ENCODE data around the gene ZSWIM6.

ZSWIM6 gene

DNA sequence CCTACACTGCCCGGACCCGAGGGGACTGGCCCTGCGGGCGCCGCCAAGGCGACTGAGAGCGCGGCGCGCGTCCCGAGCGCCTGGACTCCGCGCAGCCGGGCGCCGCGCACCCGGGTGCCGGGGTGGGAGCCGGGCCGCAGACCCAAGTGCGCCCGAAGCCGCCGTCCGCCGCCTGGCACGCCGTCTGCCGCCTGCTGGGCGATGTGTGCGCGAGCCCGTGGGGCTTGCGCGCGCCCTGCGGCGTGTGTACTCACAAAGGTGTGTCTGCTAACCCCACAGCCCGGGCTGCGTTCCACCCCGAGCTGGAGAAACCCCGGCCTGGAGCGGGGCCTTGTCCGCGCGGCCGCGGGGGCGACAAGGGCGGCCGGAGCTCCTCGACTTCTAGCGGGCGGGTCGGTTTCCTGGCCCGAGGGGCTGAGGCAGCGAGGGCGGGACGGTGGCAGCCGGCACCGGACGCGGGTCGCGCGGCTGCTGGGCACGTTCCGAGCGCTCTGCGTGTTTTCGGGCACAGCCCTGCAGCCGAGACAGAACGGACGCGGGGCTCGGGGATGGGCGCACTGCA, 1.1 kb upstream of the ZSWIM6 start:
- peak; percentile 52 for DNase-seq (ENCODE audit: low read depth)
- H3K4me3 ChIP-seq (ENCODE audit: low read depth, low read length), result peak overlapping the region; percentile 77
- TF ChIP-seq, protein P1, sequence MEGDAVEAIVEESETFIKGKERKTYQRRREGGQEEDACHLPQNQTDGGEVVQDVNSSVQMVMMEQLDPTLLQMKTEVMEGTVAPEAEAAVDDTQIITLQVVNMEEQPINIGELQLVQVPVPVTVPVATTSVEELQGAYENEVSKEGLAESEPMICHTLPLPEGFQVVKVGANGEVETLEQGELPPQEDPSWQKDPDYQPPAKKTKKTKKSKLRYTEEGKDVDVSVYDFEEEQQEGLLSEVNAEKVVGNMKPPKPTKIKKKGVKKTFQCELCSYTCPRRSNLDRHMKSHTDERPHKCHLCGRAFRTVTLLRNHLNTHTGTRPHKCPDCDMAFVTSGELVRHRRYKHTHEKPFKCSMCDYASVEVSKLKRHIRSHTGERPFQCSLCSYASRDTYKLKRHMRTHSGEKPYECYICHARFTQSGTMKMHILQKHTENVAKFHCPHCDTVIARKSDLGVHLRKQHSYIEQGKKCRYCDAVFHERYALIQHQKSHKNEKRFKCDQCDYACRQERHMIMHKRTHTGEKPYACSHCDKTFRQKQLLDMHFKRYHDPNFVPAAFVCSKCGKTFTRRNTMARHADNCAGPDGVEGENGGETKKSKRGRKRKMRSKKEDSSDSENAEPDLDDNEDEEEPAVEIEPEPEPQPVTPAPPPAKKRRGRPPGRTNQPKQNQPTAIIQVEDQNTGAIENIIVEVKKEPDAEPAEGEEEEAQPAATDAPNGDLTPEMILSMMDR (IDR thresholded peaks at IDR 0.05; ENCODE audit: control insufficient read depth, extremely low read depth, insufficient read depth), result peak; percentile 63

DNA sequence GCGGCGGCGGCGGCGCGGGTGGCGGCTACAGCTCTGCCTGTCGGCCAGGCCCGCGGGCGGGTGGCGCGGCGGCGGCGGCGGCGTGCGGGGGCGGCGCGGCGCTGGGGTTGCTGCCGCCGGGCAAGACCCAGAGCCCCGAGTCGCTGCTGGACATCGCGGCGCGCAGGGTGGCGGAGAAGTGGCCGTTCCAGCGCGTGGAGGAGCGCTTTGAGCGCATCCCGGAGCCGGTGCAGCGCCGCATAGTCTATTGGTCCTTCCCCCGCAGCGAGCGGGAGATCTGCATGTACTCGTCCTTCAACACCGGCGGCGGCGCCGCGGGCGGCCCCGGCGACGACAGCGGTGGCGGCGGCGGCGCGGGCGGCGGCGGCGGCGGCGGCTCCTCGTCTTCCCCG, 296 bp downstream of the ZSWIM6 start:
- H3K4me3 ChIP-seq (ENCODE audit: low read depth, low read length), result peak overlapping the region; percentile 77
- DNase-seq (ENCODE audit: low read depth), result no peak
- TF ChIP-seq, protein P1 (IDR thresholded peaks at IDR 0.05; ENCODE audit: control insufficient read depth, extremely low read depth, insufficient read depth), result no peak

DNA sequence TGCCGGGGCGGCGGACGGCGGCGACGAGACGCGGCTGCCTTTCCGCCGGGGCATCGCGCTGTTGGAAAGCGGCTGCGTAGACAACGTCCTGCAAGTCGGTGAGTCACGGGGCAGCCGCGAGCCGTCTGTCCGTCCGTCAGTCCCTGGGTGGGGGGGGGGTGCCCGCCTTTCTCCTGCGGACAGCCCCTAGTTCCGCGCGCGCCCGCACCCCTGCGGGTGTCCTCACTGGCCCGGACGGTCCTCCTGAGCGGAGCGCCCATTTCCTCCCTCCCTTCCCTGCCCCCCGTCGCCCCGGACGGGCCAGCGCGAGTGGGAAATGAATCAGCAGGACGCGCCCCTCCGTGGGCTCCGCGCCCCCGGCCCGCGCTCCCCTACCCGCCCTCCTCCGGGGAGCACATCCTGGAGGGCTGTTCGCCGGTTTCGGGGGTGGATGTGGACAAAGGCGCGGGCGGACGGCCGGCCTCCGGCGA, 828 bp downstream of the ZSWIM6 start:
- H3K4me3 ChIP-seq (ENCODE audit: low read depth, low read length), result peak overlapping the region; percentile 71
- no peak for DNase-seq (ENCODE audit: low read depth)

DNA sequence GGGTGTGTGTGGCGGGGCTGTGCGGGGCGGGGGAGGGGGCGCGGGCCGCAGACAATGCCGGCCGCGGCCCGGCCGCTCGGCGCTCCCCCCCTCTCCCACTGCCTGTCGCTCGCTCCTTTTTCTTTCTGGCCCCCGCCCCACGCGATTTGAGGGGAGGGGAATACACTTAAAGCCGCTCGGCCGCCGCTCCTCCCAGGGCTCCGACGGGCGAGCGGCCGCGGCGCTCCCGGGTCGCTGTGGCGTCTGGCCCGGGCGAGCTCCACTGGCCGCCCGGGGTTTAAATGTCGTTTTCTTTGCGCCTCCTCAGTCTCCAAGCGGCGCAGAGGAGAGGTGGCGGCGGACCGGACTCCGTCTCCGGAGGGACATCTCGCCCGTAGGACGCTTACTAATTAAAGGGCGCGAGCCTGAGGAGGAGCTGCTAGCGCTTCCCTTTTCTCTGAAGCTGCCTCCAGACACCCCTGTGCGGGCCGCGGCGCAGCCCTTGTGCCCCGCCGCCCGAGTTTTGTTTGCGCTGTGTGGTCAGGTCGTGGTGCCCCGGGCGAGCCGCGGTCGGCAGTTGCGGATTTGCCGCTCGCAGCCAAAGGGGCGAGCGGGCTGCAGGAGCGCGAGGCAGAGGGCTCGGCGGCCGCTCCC, 1.4 kb downstream of the ZSWIM6 start:
- TF ChIP-seq, protein P1 (IDR thresholded peaks at IDR 0.05; ENCODE audit: control insufficient read depth, extremely low read depth, insufficient read depth), result no peak
- DNase-seq (ENCODE audit: low read depth), result no peak
- H3K4me3 ChIP-seq (ENCODE audit: low read depth, low read length), result peak overlapping the region; percentile 71

More for the DNA sequence above, 828 bp downstream of the ZSWIM6 start:
- TF ChIP-seq, protein P1 (IDR thresholded peaks at IDR 0.05; ENCODE audit: control insufficient read depth, extremely low read depth, insufficient read depth), result no peak

DNA sequence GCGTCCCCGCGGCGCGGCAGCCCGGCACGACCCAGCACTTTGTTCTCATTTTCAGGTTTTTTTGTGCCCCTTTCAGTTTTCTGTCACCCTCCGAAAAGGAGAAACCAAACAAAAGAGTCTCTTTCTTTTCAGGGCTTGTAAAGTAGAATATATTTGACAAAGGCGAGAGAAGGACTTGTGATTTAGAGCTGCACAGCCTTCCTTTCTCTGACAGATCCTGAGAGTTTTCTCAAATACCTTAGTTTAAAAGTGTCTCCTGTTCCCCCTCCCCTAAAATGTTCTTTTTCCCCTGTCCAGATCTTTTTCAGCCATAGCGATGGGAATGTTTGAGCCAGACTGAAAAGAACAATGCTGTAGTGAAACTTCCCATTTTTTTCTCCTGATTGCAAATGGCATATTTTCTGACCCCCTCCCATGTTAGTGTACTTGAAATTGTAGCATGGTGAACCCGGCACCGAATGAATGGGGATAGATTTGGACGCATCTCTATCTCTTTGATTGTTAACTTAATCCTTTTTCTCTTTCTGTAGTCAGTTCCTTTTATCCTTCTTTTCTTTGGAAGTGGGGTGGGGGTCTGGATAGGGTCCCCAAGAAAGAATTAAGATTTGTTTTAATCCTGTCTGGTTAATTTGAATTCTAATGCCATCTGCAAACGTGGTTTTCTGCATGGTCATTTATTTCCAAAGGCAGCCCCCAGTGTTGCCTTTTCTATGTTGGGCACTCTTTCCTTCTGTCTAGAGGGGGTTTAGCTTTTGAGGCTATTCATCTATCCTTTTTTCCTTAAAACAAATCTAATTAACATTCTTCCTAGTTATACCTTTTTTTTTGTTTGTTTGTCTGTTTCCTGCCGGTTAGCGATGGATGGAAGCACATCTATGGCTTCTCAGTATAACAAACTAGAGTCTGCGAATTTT, 2.2 kb downstream of the ZSWIM6 start:
- no peak for DNase-seq (ENCODE audit: low read depth)
- H3K4me3 ChIP-seq (ENCODE audit: low read depth, low read length), result peak overlapping the region; percentile 71
- TF ChIP-seq, protein P1 (IDR thresholded peaks at IDR 0.05; ENCODE audit: control insufficient read depth, extremely low read depth, insufficient read depth), result no peak

DNA sequence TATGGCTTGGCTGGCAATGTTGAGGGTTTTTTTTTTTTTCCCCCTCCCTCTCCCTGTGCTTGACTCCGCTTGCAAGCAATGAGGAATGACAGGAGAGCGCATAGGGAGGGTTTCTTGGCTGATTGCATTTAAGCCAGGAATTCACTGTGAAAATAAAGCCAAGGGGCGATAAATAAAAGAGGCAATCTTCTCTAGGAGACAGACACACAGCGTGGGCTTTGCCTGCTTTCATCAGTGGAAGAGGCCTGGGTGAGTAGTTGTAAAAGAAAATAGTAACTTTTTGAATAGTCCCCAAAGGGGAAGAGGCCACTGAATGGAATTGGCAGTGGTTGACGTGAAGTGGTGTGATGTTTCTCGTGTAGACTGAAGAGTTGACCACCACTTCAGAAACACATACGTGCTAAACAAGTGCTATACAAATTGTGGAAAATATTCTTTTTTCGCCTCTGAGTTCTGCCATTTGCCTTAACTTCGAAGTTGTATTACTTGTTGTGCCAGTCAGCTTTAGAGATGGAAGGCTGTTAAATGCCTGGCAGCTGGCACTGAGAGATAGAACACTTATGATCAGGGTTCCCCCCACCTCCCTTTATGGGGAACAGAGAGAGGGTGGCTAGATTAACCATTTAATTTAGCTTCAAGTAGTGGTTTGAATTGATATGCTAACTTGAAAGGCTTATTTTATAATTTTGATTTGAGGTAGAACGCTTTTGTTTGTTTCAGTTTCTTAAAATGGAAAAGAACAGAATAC, 3.0 kb downstream of the ZSWIM6 start:
- DNase-seq (ENCODE audit: low read depth), result no peak
- TF ChIP-seq, protein P1 (IDR thresholded peaks at IDR 0.05; ENCODE audit: control insufficient read depth, extremely low read depth, insufficient read depth), result no peak
- H3K4me3 ChIP-seq (ENCODE audit: low read depth, low read length), result no peak overlapping the region
